Activated naive CD8-positive, alpha-beta T cell treated with anti-CD3 and anti-CD28 coated beads, Interleukin-2, amount 10 ng/mL, durations not matched to agents 7 days and 5 days (primary cell): Measurements from ENCODE around the gene PRR23A. TPM values are rescaled to one million over a fixed set of nuclear protein-coding genes. Genes with fewer than 3 reads are reported as not detected.

Experiments
- total RNA-seq, 2 experiments: library from RNA; stranded (reverse); gene quantifications; one replicate each; pipeline ENCODE4 v1.2.3, GENCODE V29; 2021

Gene PRR23A
- total RNA-seq, 2 experiments from 2014 or later = not detected

Other genes starting within 250 kb of the PRR23A start
- gene PIK3CB, start 171.3 kb downstream of the PRR23A start, total RNA-seq = 10 to 100 TPM; 14.3 to 17.6 TPM
- not detected for gene FOXL2, start 59.1 kb downstream of the PRR23A start, total RNA-seq
- gene FOXL2NB, start 59.1 kb downstream of the PRR23A start, total RNA-seq = not detected
- not detected for gene PRR23B, start 14.7 kb upstream of the PRR23A start, total RNA-seq
- gene PRR23C, start 38.6 kb upstream of the PRR23A start, total RNA-seq = not detected